Liver (tissue), 3 donors: ENCODE measurements around the gene RTEL1.

Experiments used
- JUND ChIP-seq, 2 donors: IDR thresholded peaks; 2 replicates each; pipeline ENCODE4 v1.6.1; 2016; ENCODE audit warnings: antibody characterized with exemption in 2 of 2
- RAD21 ChIP-seq, 2 donors: IDR thresholded peaks; 2 replicates each; pipeline ENCODE4 v1.6.1; 2016; ENCODE audit warnings: antibody characterized with exemption in 2 of 2, mild to moderate bottlenecking in 2 of 2
- RXRA ChIP-seq, 2 donors: IDR thresholded peaks; 2 replicates each; pipeline ENCODE4 v1.6.1; 2017 to 2018; ENCODE audit warnings: antibody characterized with exemption in 2 of 2, mild to moderate bottlenecking in 1 of 2
- TAF1 ChIP-seq: conservative IDR thresholded peaks from 2 replicates; pipeline ENCODE4 v1.6.1; 2016; ENCODE audit warnings: antibody characterized with exemption, mild to moderate bottlenecking
- TF ChIP-seq, protein P1 (sequence below): fragments of 150-350 bp; IDR thresholded peaks from 2 replicates; pipeline ENCODE4 v1.5.1; 2017; ENCODE audit warnings: improper control_type of control experiment, low read depth, low read length; ENCODE audit not compliant: missing input control
- TF ChIP-seq, protein P2 (sequence below): IDR thresholded peaks from 2 replicates; pipeline ENCODE4 v1.6.1; 2016; ENCODE audit warnings: antibody characterized with exemption
- donor health status: healthy.
- donor health status: healthy.

DNA sequence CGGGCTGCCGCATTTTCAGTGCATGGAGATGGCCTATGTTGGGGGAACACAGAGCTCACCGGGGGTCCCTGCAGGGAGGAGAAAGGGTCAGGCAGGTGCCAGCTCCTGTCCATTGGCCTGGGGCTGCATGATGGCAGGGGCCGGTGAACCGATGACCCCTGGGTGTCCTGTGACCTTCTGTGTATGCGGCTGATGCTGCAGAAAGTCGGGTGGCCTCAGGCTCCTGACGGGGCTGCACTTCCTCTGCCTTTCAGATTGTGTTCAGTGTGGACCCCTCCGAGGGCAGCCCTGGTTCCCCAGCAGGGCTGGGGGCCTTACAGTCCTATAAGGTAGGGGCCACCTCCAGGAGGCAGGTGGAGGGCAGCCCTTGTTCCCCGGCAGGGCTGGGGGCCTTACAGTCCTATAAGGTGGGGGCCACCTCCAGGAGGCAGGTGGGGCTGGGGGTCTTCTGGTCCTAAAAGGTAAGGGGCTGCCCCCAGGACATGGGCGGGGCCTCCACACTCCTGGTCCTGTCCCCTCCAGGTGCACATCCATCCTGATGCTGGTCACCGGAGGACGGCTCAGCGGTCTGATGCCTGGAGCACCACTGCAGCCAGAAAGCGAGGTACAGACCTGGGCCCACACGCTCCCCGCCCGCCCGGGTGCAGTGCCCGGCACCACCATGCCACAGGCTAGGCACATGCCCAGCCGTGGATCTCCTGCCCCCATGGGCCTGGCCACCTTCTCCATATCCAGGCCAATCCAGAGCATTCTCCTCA is 27.3 kb downstream of the RTEL1 start:
- TF ChIP-seq, protein P1, sequence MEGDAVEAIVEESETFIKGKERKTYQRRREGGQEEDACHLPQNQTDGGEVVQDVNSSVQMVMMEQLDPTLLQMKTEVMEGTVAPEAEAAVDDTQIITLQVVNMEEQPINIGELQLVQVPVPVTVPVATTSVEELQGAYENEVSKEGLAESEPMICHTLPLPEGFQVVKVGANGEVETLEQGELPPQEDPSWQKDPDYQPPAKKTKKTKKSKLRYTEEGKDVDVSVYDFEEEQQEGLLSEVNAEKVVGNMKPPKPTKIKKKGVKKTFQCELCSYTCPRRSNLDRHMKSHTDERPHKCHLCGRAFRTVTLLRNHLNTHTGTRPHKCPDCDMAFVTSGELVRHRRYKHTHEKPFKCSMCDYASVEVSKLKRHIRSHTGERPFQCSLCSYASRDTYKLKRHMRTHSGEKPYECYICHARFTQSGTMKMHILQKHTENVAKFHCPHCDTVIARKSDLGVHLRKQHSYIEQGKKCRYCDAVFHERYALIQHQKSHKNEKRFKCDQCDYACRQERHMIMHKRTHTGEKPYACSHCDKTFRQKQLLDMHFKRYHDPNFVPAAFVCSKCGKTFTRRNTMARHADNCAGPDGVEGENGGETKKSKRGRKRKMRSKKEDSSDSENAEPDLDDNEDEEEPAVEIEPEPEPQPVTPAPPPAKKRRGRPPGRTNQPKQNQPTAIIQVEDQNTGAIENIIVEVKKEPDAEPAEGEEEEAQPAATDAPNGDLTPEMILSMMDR: no peak
- TF ChIP-seq RXRA (IDR thresholded peaks at IDR 0.05) (no peak), RAD21 (IDR thresholded peaks at IDR 0.05) (no peak), JUND (IDR thresholded peaks at IDR 0.05) (no peak), TAF1 (no peak)
- TF ChIP-seq, protein P2, sequence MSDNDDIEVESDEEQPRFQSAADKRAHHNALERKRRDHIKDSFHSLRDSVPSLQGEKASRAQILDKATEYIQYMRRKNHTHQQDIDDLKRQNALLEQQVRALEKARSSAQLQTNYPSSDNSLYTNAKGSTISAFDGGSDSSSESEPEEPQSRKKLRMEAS: no peak
